Measurements from ENCODE around the gene SORT1. TPM values are rescaled to one million over a fixed set of nuclear protein-coding genes. Genes with fewer than 3 reads are reported as not detected.

The SORT1 gene
- total RNA-seq, 2 donors from 2014 or later: 44.9 to 46.2 TPM

- H3K9me3 ChIP-seq (ENCODE audit: control insufficient read depth, low read length): peaks cover 11% of the 10 kb centered on the region
- WGBS, 2 experiments (ENCODE audit: insufficient coverage in 1 of 2, insufficient read length in 1 of 2): 100% methylated on average over 1 to 2 of the region's 2 CpGs
- H3K4me3 Mint-ChIP-seq: no peak overlapping the region
- H3K27me3 Mint-ChIP-seq (ENCODE audit: insufficient read depth): no peaks in the 10 kb centered on the region
- H3K9ac ChIP-seq (ENCODE audit: extremely low read depth, low read length, poor library complexity, severe bottlenecking): no peak overlapping the region
- no peak overlapping the region for H3K27ac Mint-ChIP-seq
- no peak overlapping the region for H3K4me3 ChIP-seq (ENCODE audit: low read length)
- H3K27ac ChIP-seq (ENCODE audit: low read depth, low read length): no peak overlapping the region
- peaks cover 2% of the 10 kb centered on the region for H3K4me1 ChIP-seq (ENCODE audit: control insufficient read depth, insufficient read depth, low read length)
- no peak for TF ChIP-seq CTCF (conservative IDR thresholded peaks at IDR 0.05)
- DNase-seq: no peak
- no peaks in the 10 kb centered on the region for H3K36me3 ChIP-seq (ENCODE audit: control insufficient read depth, insufficient read depth, low read length)
- H3K27me3 ChIP-seq (ENCODE audit: control insufficient read depth, insufficient read depth, low read length, poor library complexity, severe bottlenecking): no peaks in the 10 kb centered on the region
- H3K4me1 Mint-ChIP-seq: peaks cover 21% of the 10 kb centered on the region
- peaks cover 7% of the 10 kb centered on the region for H3K9me3 Mint-ChIP-seq
- H3K36me3 Mint-ChIP-seq (ENCODE audit: low read depth): peaks cover 11% of the 10 kb centered on the region
Measured at GRCh38 chr1:109385417-109385816, 12.3 kb downstream of the SORT1 start.

GRCh38 chr1:109383854-109384253 is 13.9 kb downstream of the SORT1 start:
- no peak overlapping the region for H3K4me3 ChIP-seq (ENCODE audit: low read length)
- H3K27me3 Mint-ChIP-seq (ENCODE audit: insufficient read depth): no peaks in the 10 kb centered on the region
- peaks cover 21% of the 10 kb centered on the region for H3K4me1 Mint-ChIP-seq
- peaks cover 11% of the 10 kb centered on the region for H3K36me3 Mint-ChIP-seq (ENCODE audit: low read depth)
- 96% methylated on average over 7 of the region's 7 CpGs for WGBS, 2 experiments (ENCODE audit: insufficient coverage in 1 of 2, insufficient read length in 1 of 2)
- no peak overlapping the region for H3K9ac ChIP-seq (ENCODE audit: extremely low read depth, low read length, poor library complexity, severe bottlenecking)
- H3K27me3 ChIP-seq (ENCODE audit: control insufficient read depth, insufficient read depth, low read length, poor library complexity, severe bottlenecking): no peaks in the 10 kb centered on the region
- H3K4me1 ChIP-seq (ENCODE audit: control insufficient read depth, insufficient read depth, low read length): peaks cover 2% of the 10 kb centered on the region
- no peak overlapping the region for H3K27ac ChIP-seq (ENCODE audit: low read depth, low read length)
- DNase-seq: no peak
- H3K36me3 ChIP-seq (ENCODE audit: control insufficient read depth, insufficient read depth, low read length): no peaks in the 10 kb centered on the region
- H3K4me3 Mint-ChIP-seq: no peak overlapping the region
- no peak for TF ChIP-seq CTCF (conservative IDR thresholded peaks at IDR 0.05)
- H3K9me3 Mint-ChIP-seq: peaks cover 7% of the 10 kb centered on the region
- peaks cover 11% of the 10 kb centered on the region for H3K9me3 ChIP-seq (ENCODE audit: control insufficient read depth, low read length)
- peak overlapping the region; percentile 67 for H3K27ac Mint-ChIP-seq

GRCh38 chr1:109383087-109383779 is 14.5 kb downstream of the SORT1 start:
- H3K27ac ChIP-seq (ENCODE audit: low read depth, low read length): peak overlapping the region; percentile 4
- TF ChIP-seq CTCF (conservative IDR thresholded peaks at IDR 0.05): no peak
- H3K9ac ChIP-seq (ENCODE audit: extremely low read depth, low read length, poor library complexity, severe bottlenecking): no peak overlapping the region

More at GRCh38 chr1:109383087-109383779, 14.5 kb downstream of the SORT1 start:
- H3K36me3 Mint-ChIP-seq (ENCODE audit: low read depth): peaks cover 11% of the 10 kb centered on the region
- H3K27me3 Mint-ChIP-seq (ENCODE audit: insufficient read depth): no peaks in the 10 kb centered on the region
- WGBS, 2 experiments (ENCODE audit: insufficient coverage in 1 of 2, insufficient read length in 1 of 2): 55 to 57% methylated on average over 1 to 2 of the region's 2 CpGs
- Histone ChIP-seq H3K4me1 (ENCODE audit: control insufficient read depth, insufficient read depth, low read length) (peaks cover 2% of the 10 kb centered on the region), H3K4me3 (ENCODE audit: low read length) (peak overlapping the region; percentile 11), H3K36me3 (ENCODE audit: control insufficient read depth, insufficient read depth, low read length) (no peaks in the 10 kb centered on the region), H3K9me3 (ENCODE audit: control insufficient read depth, low read length) (peaks cover 11% of the 10 kb centered on the region), H3K27me3 (ENCODE audit: control insufficient read depth, insufficient read depth, low read length, poor library complexity, severe bottlenecking) (no peaks in the 10 kb centered on the region)
- H3K9me3 Mint-ChIP-seq: peaks cover 7% of the 10 kb centered on the region
- H3K27ac Mint-ChIP-seq: peak overlapping the region; percentile 67
- DNase-seq: peak; percentile 62
- H3K4me3 Mint-ChIP-seq: no peak overlapping the region
- H3K4me1 Mint-ChIP-seq: peaks cover 21% of the 10 kb centered on the region

Measured in endodermal cell (in vitro differentiated cells).